Gastrocnemius medialis (tissue), 4 donors: ENCODE measurements around the gene GALNT2.

ENCODE experiments used
- CTCF ChIP-seq, 5 experiments: fragments of 450-650 bp in 3 of 5; fragments of 200-600 bp in 2 of 5; sonication (generic) in 2 of 5; IDR thresholded peaks in 4 of 5; conservative IDR thresholded peaks in 1 of 5; 1 replicate in 4 of 5; 2 replicates in 1 of 5; pipeline ENCODE4 v1.5.1; 2016 to 2019; ENCODE audit warnings: antibody characterized with exemption in 5 of 5, mild to moderate bottlenecking in 3 of 5, moderate library complexity in 3 of 5
- POLR2A ChIP-seq, 2 donors: fragments of 450-650 bp; IDR thresholded peaks; one replicate each; pipeline ENCODE4 v1.6.1; 2017; ENCODE audit warnings: antibody characterized with exemption in 2 of 2, mild to moderate bottlenecking in 2 of 2, moderate library complexity in 2 of 2

- TF ChIP-seq CTCF (IDR thresholded peaks at IDR 0.05 in 4 of 5, conservative IDR thresholded peaks at IDR 0.05 in 1 of 5) (no peak), POLR2A (IDR thresholded peaks at IDR 0.05) (no peak)
Observed at GRCh38 chr1:230143534-230143933, 76.5 kb downstream of the GALNT2 start.
